ENCODE data around the gene SASH3.

GRCh38 chrX:129783291-129783713, 3.6 kb downstream of the SASH3 start:
- TF ChIP-seq CTCF (IDR thresholded peaks at IDR 0.05) = no peak
- TF ChIP-seq TCF12 (IDR thresholded peaks at IDR 0.05) = no peak
- no peak for TF ChIP-seq EP300 (IDR thresholded peaks at IDR 0.05; ENCODE audit: borderline replicate concordance in 1 of 2, low read depth in 1 of 2, low read length in 1 of 2)
- no peak for TF ChIP-seq TAF1 (IDR thresholded peaks at IDR 0.05; ENCODE audit: borderline replicate concordance, low read depth, low read length)
- no peak for TF ChIP-seq GABPA (IDR thresholded peaks at IDR 0.05; ENCODE audit: low read depth)
- no peak for TF ChIP-seq RAD21 (IDR thresholded peaks at IDR 0.05; ENCODE audit: low read length)
